ENCODE results near the gene RAB10. TPM values are rescaled to one million over a fixed set of nuclear protein-coding genes. Genes with fewer than 3 reads are reported as not detected.
"Not testable (repeated sequence)": the region's sequence is repeated elsewhere in the genome, so short reads cannot be mapped to it uniquely, and the experiment has no call there.

The RAB10 gene
- total and polyA plus RNA-seq, 2 experiments from 2014 or later: 86.7 to 151 TPM

DNA sequence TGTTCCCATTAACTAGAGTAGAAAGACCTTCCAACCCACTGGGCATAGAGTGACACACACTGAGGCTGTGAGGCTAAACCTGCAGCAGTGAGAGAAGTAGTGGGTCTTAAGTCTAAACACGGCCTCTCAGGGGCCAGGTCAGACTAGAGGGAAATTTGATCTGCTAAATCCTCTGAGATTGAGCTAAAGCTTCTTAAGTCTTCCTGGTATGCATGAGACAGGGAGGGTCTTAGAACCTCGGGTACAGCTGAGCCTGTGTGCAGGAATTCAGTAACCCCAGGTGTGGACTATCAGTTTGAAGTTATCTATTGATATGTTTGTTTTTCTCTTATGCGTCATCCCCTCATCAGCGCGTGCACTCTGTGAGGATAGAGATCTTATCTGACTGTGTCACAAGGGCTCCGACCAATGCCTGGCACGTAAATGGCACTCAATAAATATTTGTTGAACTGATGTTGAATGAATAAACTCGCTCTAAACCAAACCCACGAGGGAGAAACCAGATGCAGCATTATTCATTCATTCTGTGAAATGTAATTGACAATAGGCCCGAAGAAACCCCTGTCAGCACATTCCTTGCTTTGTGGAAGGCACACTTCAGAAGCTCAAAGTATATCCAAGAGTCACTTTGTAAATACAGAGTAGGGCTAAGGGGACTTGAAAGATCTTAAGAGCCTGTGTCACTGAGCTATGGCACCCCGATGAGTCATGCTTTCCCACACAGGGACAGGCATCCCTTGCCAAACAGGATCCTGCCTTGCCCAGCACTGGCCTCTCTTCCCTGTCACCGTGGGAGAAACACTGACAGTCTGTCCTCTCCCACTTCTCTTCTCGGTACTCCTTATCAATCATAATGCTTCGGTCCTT, 21.7 kb upstream of the RAB10 start:
- Histone ChIP-seq H3K36me3 (ENCODE audit: low read depth) (no peaks in the 10 kb centered on the region), H3K27me3 (replicated peaks; ENCODE audit: insufficient read depth) (no peaks in the 10 kb centered on the region), H4K20me1 (ENCODE audit: insufficient read depth) (no peaks in the 10 kb centered on the region), H3K9ac (no peak overlapping the region), H3K9me2 (ENCODE audit: insufficient read depth) (no peaks in the 10 kb centered on the region), H3K9me3 (ENCODE audit: low read depth) (no peaks in the 10 kb centered on the region), H3K27ac (no peak overlapping the region), H2AFZ (0 out of 2 replicates have a peak overlapping the region, but pooled peaks have one; percentile 9), H3K4me1 (ENCODE audit: insufficient read depth) (peaks cover 25% of the 10 kb centered on the region), H3F3A (ENCODE audit: insufficient read depth) (peaks cover 15% of the 10 kb centered on the region), H3K79me2 (ENCODE audit: insufficient read depth) (no peaks in the 10 kb centered on the region), H3K4me2 (ENCODE audit: unreplicated experiment) (no peak overlapping the region), H3K4me3 (no peak overlapping the region)
- DNase-seq: peak; percentile 66
- no peak for TF ChIP-seq EZH2phosphoT487 (IDR thresholded peaks at IDR 0.05; ENCODE audit: insufficient read depth, low read depth)
- TF ChIP-seq EZH2 (IDR thresholded peaks at IDR 0.05; ENCODE audit: insufficient read depth, poor library complexity, severe bottlenecking): no peak
- 32 to 33% methylated on average over 14 of the region's 14 CpGs for WGBS, 2 experiments (ENCODE audit: low coverage in 1 of 2, low lambda C conversion rate in 2 of 2, missing lambda C conversion rate in 2 of 2)
- in situ Hi-C loops (cut with MboI): no loop called here

DNA sequence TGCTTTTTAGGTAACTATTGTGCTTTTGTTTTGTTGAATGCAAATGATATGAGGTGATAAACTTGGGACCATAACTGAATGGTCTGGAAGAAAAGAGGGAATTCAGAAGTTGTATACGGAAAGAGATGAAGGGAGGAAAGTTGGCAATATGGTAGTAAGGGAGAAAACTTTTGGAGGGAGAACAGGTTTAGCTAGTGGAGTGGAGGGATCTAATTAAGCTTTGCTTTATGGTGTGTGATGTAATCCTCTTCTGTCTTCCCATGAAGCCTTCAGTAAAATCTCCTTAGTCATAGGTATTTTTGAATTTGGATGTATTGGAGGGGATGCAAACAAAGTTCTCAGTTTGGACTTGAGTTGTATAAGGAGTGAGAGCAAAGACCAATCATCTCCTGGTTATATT, 20.2 kb upstream of the RAB10 start:
- H3K9me2 ChIP-seq (ENCODE audit: insufficient read depth): no peaks in the 10 kb centered on the region
- H2AFZ ChIP-seq: no peak overlapping the region
- TF ChIP-seq EZH2phosphoT487 (IDR thresholded peaks at IDR 0.05; ENCODE audit: insufficient read depth, low read depth) (no peak), EZH2 (IDR thresholded peaks at IDR 0.05; ENCODE audit: insufficient read depth, poor library complexity, severe bottlenecking) (no peak)
- H3K4me1 ChIP-seq (ENCODE audit: insufficient read depth): peaks cover 33% of the 10 kb centered on the region
- H3K4me3 ChIP-seq: no peak overlapping the region
- H4K20me1 ChIP-seq (ENCODE audit: insufficient read depth): no peaks in the 10 kb centered on the region
- no peaks in the 10 kb centered on the region for H3K9me3 ChIP-seq (ENCODE audit: low read depth)
- H3F3A ChIP-seq (ENCODE audit: insufficient read depth): peaks cover 25% of the 10 kb centered on the region
- no peak for DNase-seq
- H3K27ac ChIP-seq: no peak overlapping the region
- 74 to 86% methylated on average over 1 of the region's 1 CpG for WGBS, 2 experiments (ENCODE audit: low coverage in 1 of 2, low lambda C conversion rate in 2 of 2, missing lambda C conversion rate in 2 of 2)
- H3K4me2 ChIP-seq (ENCODE audit: unreplicated experiment): no peak overlapping the region
- no peaks in the 10 kb centered on the region for H3K36me3 ChIP-seq (ENCODE audit: low read depth)
- H3K9ac ChIP-seq: no peak overlapping the region
- in situ Hi-C loops (cut with MboI): no loop called here
- no peaks in the 10 kb centered on the region for H3K79me2 ChIP-seq (ENCODE audit: insufficient read depth)
- H3K27me3 ChIP-seq (replicated peaks; ENCODE audit: insufficient read depth): no peaks in the 10 kb centered on the region

DNA sequence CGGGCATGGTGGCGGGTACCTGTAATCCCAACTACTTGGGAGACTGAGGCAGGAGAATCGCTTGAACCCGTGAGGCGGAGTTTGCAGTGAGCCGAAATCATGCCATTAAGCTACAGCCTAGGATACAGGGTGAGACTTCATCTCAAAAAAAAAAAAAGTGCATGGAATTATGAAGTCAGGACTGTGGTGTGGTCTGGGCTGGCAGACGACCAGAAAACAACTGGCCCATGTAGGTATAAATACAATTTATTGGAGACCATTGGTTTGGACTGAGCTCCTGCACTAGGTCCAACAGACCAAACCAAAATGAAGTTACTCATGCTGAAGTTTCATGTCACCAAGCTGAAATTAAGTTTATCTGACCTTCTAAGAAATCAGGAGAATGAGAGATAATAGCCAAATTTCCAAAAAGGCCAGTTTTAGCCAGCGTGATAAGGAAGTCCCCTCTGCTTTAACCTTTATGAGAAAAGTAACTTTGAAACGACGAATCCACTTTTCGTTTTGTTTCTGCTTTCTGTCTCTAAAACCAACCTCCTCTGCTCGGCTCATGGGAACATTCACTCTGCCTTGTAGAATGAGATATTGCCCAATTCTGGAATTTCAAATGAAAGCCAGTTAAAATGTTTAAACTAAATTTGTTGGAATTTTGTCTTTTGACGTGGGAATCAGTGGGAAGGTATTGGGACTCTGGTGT, 17.7 kb upstream of the RAB10 start:
- no peaks in the 10 kb centered on the region for H3K79me2 ChIP-seq (ENCODE audit: insufficient read depth)
- TF ChIP-seq EZH2phosphoT487 (IDR thresholded peaks at IDR 0.05; ENCODE audit: insufficient read depth, low read depth) (no peak), EZH2 (IDR thresholded peaks at IDR 0.05; ENCODE audit: insufficient read depth, poor library complexity, severe bottlenecking) (no peak)
- peaks cover 20% of the 10 kb centered on the region for H3F3A ChIP-seq (ENCODE audit: insufficient read depth)
- WGBS, 2 experiments (ENCODE audit: low coverage in 1 of 2, low lambda C conversion rate in 2 of 2, missing lambda C conversion rate in 2 of 2): 86 to 87% methylated on average over 13 of the region's 13 CpGs
- H3K4me1 ChIP-seq (ENCODE audit: insufficient read depth): peaks cover 26% of the 10 kb centered on the region
- H3K9ac ChIP-seq: no peak overlapping the region
- DNase-seq: no peak
- H3K4me3 ChIP-seq: no peak overlapping the region
- no peaks in the 10 kb centered on the region for H3K27me3 ChIP-seq (replicated peaks; ENCODE audit: insufficient read depth)
- H3K9me3 ChIP-seq (ENCODE audit: low read depth): no peaks in the 10 kb centered on the region
- H4K20me1 ChIP-seq (ENCODE audit: insufficient read depth): no peaks in the 10 kb centered on the region
- H2AFZ ChIP-seq: no peak overlapping the region
- H3K27ac ChIP-seq: no peak overlapping the region
- H3K36me3 ChIP-seq (ENCODE audit: low read depth): no peaks in the 10 kb centered on the region
- H3K4me2 ChIP-seq (ENCODE audit: unreplicated experiment): no peak overlapping the region
- H3K9me2 ChIP-seq (ENCODE audit: insufficient read depth): no peaks in the 10 kb centered on the region
- in situ Hi-C loops (cut with MboI): no loop called here

DNA sequence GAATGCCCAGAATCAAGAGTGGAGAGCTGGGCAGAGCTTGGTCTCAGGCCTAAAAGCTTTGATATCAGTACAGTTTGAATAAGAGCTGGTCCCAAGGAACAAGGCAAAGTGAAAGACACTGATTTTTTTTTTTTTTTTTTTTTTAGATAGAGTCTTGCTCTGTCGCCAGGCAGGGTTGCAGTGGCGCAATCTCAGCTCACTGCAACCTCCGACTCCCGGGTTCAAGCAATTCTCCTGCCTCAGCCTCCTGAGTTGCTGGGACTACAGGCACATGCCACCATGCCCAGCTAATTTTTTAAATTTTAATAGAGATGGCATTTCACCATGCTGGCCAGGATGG, 17.2 kb upstream of the RAB10 start:
- not testable (repeated sequence) for H3K27ac ChIP-seq; H3K9me3 ChIP-seq (ENCODE audit: low read depth)
- WGBS, 2 experiments (ENCODE audit: low coverage in 1 of 2, low lambda C conversion rate in 2 of 2, missing lambda C conversion rate in 2 of 2): 95 to 97% methylated on average over 4 of the region's 4 CpGs

More for the DNA sequence above, 17.2 kb upstream of the RAB10 start:
- H3K9ac ChIP-seq; H3K36me3 ChIP-seq (ENCODE audit: low read depth); H3K27me3 ChIP-seq (replicated peaks; ENCODE audit: insufficient read depth); H3K79me2 ChIP-seq (ENCODE audit: insufficient read depth); H2AFZ ChIP-seq; DNase-seq; H3K9me2 ChIP-seq (ENCODE audit: insufficient read depth); in situ Hi-C loops (cut with MboI); H3K4me3 ChIP-seq; H4K20me1 ChIP-seq (ENCODE audit: insufficient read depth); H3K4me2 ChIP-seq (ENCODE audit: unreplicated experiment): not testable (repeated sequence)
- Histone ChIP-seq H3F3A (ENCODE audit: insufficient read depth) (peaks cover 20% of the 10 kb centered on the region), H3K4me1 (ENCODE audit: insufficient read depth) (peaks cover 26% of the 10 kb centered on the region)
